Uterus (tissue), 4 donors: ENCODE measurements around the gene C20orf204. TPM values are rescaled to one million over a fixed set of nuclear protein-coding genes. Genes with fewer than 3 reads are reported as not detected.
A peak's percentile ranks its signal among the peaks of the same experiment; 100 is the strongest.

ENCODE experiments used
- DNase-seq, 2 donors: peaks; one replicate each; pipeline ENCODE4 v3.0.0-alpha.2; 2019 to 2020
- H3K27ac ChIP-seq, 2 donors: fragments of 200-600 bp; sonication (generic); 1 replicate in 1 of 2; 2 replicates in 1 of 2; pipeline ENCODE4 v1.5.1; 2016 to 2018
- H3K27me3 ChIP-seq, 2 donors: fragments of 200-600 bp; sonication (generic); one replicate each; pipeline ENCODE4 v1.5.1; 2018 to 2019; ENCODE audit warnings: control low read depth in 1 of 2
- H3K36me3 ChIP-seq, 2 donors: fragments of 200-600 bp; sonication (generic); one replicate each; pipeline ENCODE4 v1.5.1; 2019; ENCODE audit warnings: control low read depth in 1 of 2
- H3K4me1 ChIP-seq, 2 donors: fragments of 200-600 bp; sonication (generic); one replicate each; pipeline ENCODE4 v1.5.1; 2018 to 2019; ENCODE audit warnings: control low read depth in 1 of 2
- H3K4me3 ChIP-seq, 2 donors: fragments of 200-600 bp; sonication (generic); 1 replicate in 1 of 2; 2 replicates in 1 of 2; pipeline ENCODE4 v1.5.1; 2018 to 2019; ENCODE audit warnings: mild to moderate bottlenecking in 1 of 2
- H3K9me3 ChIP-seq, 2 donors: fragments of 200-600 bp; sonication (generic); one replicate each; pipeline ENCODE4 v1.5.1; 2019; ENCODE audit warnings: control low read depth in 1 of 2
- POLR2A ChIP-seq, 2 donors: fragments of 450-650 bp; IDR thresholded peaks; one replicate each; pipeline ENCODE4 v1.6.1; 2016; ENCODE audit warnings: antibody characterized with exemption in 2 of 2, mild to moderate bottlenecking in 1 of 2, moderate library complexity in 1 of 2
- intact Hi-C: fragments of 100-400 bp; cut with DNase I; formaldehyde crosslinking; loops from one replicate; pipeline ENCODE4 v1.15.1; 2023; ENCODE audit warnings: low total_unique reads
- total RNA-seq, 4 donors: library from RNA; depleted of rRNA in 3 of 4; stranded (reverse); fragments of >200 nt in 3 of 4; gene quantifications; one replicate each; pipeline versions ENCODE4 v1.1.0 to v1.2.4, GENCODE V29; 2014 to 2023
- TF ChIP-seq, protein P1 (sequence below), 4 experiments: fragments of 200-600 bp in 2 of 4; fragments of 450-650 bp in 2 of 4; sonication (generic) in 2 of 4; IDR thresholded peaks; one replicate each; pipeline ENCODE4 v1.5.1; 2016 to 2019; ENCODE audit warnings: antibody characterized with exemption in 4 of 4, mild to moderate bottlenecking in 2 of 4, moderate library complexity in 1 of 4
- donor health status: DM: yes; HTN: yes; CAD: no.

The C20orf204 gene
- total RNA-seq, 4 donors from 2014 or later, result 0.26 to 2.9 (median 1.9) TPM; not detected in 1

- TF ChIP-seq, protein P1, sequence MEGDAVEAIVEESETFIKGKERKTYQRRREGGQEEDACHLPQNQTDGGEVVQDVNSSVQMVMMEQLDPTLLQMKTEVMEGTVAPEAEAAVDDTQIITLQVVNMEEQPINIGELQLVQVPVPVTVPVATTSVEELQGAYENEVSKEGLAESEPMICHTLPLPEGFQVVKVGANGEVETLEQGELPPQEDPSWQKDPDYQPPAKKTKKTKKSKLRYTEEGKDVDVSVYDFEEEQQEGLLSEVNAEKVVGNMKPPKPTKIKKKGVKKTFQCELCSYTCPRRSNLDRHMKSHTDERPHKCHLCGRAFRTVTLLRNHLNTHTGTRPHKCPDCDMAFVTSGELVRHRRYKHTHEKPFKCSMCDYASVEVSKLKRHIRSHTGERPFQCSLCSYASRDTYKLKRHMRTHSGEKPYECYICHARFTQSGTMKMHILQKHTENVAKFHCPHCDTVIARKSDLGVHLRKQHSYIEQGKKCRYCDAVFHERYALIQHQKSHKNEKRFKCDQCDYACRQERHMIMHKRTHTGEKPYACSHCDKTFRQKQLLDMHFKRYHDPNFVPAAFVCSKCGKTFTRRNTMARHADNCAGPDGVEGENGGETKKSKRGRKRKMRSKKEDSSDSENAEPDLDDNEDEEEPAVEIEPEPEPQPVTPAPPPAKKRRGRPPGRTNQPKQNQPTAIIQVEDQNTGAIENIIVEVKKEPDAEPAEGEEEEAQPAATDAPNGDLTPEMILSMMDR (IDR thresholded peaks at IDR 0.05), result no peak
- no peak for TF ChIP-seq POLR2A (IDR thresholded peaks at IDR 0.05)
- intact Hi-C loops, result no loop called here
- Histone ChIP-seq H3K27ac (no peak overlapping the region), H3K27me3 (peaks cover 0 to 39% of the 10 kb centered on the region in 2 donors), H3K9me3 (no peaks in the 10 kb centered on the region), H3K4me3 (no peak overlapping the region), H3K4me1 (peaks cover 0 to 18% of the 10 kb centered on the region in 2 donors), H3K36me3 (no peaks in the 10 kb centered on the region)
- no peak for DNase-seq
Observed at GRCh38 chr20:64037199-64037497, 1.2 kb downstream of the C20orf204 start.

GRCh38 chr20:64037498-64038213 is 1.7 kb downstream of the C20orf204 start:
- Histone ChIP-seq H3K4me1 (peaks cover 0 to 22% of the 10 kb centered on the region in 2 donors), H3K9me3 (no peaks in the 10 kb centered on the region), H3K27ac (no peak overlapping the region), H3K27me3 (peaks cover 0 to 42% of the 10 kb centered on the region in 2 donors), H3K36me3 (no peaks in the 10 kb centered on the region), H3K4me3 (no peak overlapping the region)
- no peak for DNase-seq
- TF ChIP-seq, protein P1 (IDR thresholded peaks at IDR 0.05), result no peak
- TF ChIP-seq POLR2A (IDR thresholded peaks at IDR 0.05), result no peak
- intact Hi-C loops, result no loop called here

DNA sequence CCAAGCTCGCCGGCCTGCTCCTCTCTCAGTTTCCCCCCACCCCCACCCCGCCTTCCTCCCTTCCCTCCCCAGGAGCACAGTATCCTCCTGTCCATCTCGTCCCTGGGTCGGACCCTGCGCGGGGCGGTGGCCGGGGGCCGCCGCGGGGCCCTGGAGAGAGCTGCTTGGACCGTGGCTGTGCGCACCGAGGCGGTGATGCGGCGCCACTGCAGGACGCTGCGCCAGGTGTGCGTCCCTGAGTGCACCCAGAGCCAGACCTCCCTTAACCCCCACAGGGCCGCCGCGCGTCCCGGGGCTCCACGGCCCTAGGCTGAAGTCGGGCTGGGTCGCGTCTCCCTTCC is 2.2 kb downstream of the C20orf204 start:
- TF ChIP-seq, protein P1 (IDR thresholded peaks at IDR 0.05), result no peak
- TF ChIP-seq POLR2A (IDR thresholded peaks at IDR 0.05), result no peak
- peaks cover 0 to 42% of the 10 kb centered on the region in 2 donors for H3K27me3 ChIP-seq
- H3K9me3 ChIP-seq, result no peaks in the 10 kb centered on the region
- no peaks in the 10 kb centered on the region for H3K36me3 ChIP-seq
- H3K4me1 ChIP-seq, result peaks cover 0 to 22% of the 10 kb centered on the region in 2 donors
- peak overlapping the region in 1 of 2 donors; percentile 20 for H3K4me3 ChIP-seq
- DNase-seq, result no peak
- intact Hi-C loops, result no loop called here
- no peak overlapping the region for H3K27ac ChIP-seq

- Histone ChIP-seq H3K4me1 (peaks cover 0 to 22% of the 10 kb centered on the region in 2 donors), H3K9me3 (no peaks in the 10 kb centered on the region), H3K27ac (peak overlapping the region in 1 of 2 donors; percentile 21), H3K4me3 (peak overlapping the region; percentile 20 to 23), H3K36me3 (no peaks in the 10 kb centered on the region), H3K27me3 (peaks cover 0 to 42% of the 10 kb centered on the region in 2 donors)
- peak; percentile 62 to 76 for DNase-seq
- intact Hi-C loops, result no loop called here
- peak in 1 of 2 donors; percentile 11 for TF ChIP-seq POLR2A (IDR thresholded peaks at IDR 0.05)
- TF ChIP-seq, protein P1 (IDR thresholded peaks at IDR 0.05), result peak; percentile 60 to 74 (median 65)
Observed at GRCh38 chr20:64038565-64039292, 2.7 kb downstream of the C20orf204 start.
